Transverse colon (tissue), 4 donors: ENCODE measurements around the gene ALDH3B1.
"Not testable (repeated sequence)": the region's sequence is repeated elsewhere in the genome, so short reads cannot be mapped to it uniquely, and the experiment has no call there.

Experiments
- POLR2AphosphoS5 ChIP-seq, 3 donors: sonication (generic); formaldehyde crosslinking; IDR thresholded peaks; one replicate each; pipeline ENCODE4 v1.6.1; 2016; ENCODE audit warnings: antibody characterized with exemption in 3 of 3
- TF ChIP-seq, protein P1 (sequence below), 5 experiments: fragments of 200-600 bp in 3 of 5; fragments of 450-650 bp in 2 of 5; sonication (generic) in 3 of 5; IDR thresholded peaks; 1 replicate in 2 of 5; 2 replicates in 3 of 5; pipeline ENCODE4 v1.5.1; 2016 to 2017; ENCODE audit warnings: antibody characterized with exemption in 5 of 5, inconsistent platforms in 3 of 5, mild to moderate bottlenecking in 2 of 5, moderate library complexity in 1 of 5

DNA sequence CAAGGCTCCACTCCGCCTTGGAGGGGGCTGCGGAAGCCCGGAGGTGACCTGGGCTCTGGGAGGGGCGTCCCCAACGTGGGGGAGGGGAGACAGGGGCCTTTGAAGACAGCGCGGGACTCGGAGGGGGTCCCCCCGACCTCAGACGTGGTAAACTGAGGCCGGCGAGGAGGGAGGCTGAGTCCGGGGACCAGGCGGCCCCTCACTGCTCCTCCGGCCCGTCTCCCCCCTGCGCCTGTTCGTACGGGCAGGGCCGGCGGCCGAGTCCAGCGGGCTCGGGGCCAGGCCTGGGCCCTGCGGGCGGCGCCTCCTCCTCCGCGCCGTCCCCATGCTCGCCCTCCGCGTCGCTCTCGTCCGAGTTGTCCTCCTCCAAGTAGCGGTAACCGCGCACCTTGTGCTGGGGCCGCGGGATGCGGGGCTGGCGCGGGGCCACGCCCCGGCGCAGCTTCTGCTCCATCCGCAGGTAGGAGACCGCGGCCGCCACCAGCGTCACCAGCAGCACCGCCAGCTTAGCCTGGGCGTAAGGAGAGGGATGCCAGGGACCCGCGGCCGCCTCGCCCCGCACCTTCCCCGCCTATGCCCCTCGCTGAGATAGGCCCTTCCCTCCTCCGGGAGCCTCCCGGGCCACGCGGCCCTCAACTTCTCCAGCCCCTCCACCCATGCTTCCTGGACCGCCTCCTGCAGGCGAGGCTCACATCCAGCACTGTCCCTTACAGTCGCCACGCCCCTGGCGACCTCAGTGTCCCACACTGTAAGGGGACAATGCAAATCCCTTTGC is 18.6 kb upstream of the ALDH3B1 start:
- TF ChIP-seq POLR2AphosphoS5 (IDR thresholded peaks at IDR 0.05), result not testable (repeated sequence)
- TF ChIP-seq, protein P1, sequence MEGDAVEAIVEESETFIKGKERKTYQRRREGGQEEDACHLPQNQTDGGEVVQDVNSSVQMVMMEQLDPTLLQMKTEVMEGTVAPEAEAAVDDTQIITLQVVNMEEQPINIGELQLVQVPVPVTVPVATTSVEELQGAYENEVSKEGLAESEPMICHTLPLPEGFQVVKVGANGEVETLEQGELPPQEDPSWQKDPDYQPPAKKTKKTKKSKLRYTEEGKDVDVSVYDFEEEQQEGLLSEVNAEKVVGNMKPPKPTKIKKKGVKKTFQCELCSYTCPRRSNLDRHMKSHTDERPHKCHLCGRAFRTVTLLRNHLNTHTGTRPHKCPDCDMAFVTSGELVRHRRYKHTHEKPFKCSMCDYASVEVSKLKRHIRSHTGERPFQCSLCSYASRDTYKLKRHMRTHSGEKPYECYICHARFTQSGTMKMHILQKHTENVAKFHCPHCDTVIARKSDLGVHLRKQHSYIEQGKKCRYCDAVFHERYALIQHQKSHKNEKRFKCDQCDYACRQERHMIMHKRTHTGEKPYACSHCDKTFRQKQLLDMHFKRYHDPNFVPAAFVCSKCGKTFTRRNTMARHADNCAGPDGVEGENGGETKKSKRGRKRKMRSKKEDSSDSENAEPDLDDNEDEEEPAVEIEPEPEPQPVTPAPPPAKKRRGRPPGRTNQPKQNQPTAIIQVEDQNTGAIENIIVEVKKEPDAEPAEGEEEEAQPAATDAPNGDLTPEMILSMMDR (IDR thresholded peaks at IDR 0.05), result not testable (repeated sequence)
